Activated gamma-delta T cell (primary cell): ENCODE data around the gene ZNF335.
"Not testable (repeated sequence)": the region's sequence is repeated elsewhere in the genome, so short reads cannot be mapped to it uniquely, and the experiment has no call there.

Experiments
- DNase-seq: peaks from one replicate; lab custom pipeline; 2025; lab: John Stamatoyannopoulos, UW

ZNF335 gene

DNA sequence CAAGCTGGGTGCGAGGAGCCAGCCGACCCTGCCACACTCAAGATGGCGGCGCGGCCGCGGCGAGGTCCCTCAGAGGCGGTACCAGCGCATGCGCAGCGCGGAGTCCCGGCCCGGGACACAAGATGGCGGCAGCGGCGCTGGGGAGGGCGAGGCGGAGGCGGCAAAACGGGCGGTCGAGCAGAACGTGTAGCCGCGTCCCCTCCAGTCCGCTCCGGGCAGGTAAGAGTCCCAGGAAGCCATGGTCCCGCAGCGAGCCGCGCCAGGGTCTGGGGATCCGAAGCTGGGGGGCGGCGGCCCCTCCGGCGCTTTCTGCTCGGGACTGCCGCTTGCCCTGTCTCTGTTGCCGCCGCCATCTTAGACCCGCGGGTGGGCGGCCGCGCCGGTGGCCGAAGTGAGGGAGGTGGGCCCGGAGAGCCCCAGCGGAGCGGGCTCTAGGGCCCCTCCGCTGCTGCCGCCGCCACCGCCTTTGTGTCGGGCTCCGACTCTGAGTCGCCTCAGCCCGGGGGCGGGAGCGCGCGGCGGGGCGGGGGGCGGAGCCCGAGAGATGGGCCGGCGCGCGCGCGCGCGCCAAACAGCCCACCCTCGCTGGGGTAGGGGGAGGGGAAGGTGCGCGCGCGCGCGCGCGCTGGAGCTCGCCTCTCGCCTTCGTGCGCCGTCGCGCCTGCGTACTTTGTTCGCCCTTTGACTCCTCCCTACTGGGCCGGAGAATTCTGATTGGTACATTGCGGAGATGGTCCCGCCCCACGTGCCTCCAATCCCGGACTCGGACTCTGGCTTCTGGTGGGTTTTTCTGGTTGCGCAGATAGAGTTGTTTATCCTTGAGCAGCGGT, 37.2 kb downstream of the ZNF335 start, which contains the start of gene PCIF1:
Gene PCIF1, plus strand, starts transcription at position 98 of the 830 bp plus-strand sequence. CDS start 4,317 bp downstream, outside the sequence.
- peak; percentile 95 for DNase-seq

DNA sequence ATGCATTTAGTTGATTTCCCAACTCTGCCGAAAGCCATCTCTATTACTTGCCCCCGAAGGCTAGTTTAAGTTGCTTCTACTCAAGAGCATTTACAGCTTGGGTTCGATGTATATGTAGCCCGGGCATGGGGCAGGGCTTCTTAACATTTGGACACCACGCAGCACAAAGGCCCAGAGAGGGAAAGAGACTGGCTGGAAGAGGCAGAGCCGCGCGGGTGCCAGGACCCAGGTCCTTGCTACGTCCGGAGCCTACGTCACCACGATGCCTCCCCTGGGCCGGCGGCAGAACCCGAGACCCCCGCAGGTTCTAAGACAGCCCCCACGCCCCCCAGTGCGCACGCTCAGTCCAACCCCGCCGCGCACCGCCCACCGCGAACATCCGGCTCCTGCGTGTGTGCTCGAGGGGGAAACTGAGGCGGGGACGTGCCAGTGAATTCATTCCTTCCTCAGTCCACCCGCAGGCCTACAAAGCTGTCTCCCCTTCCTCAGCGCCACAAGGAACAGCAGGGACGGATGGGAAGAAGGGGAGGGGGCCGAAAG, 37.9 kb downstream of the ZNF335 start:
- peak; percentile 55 for DNase-seq

DNA sequence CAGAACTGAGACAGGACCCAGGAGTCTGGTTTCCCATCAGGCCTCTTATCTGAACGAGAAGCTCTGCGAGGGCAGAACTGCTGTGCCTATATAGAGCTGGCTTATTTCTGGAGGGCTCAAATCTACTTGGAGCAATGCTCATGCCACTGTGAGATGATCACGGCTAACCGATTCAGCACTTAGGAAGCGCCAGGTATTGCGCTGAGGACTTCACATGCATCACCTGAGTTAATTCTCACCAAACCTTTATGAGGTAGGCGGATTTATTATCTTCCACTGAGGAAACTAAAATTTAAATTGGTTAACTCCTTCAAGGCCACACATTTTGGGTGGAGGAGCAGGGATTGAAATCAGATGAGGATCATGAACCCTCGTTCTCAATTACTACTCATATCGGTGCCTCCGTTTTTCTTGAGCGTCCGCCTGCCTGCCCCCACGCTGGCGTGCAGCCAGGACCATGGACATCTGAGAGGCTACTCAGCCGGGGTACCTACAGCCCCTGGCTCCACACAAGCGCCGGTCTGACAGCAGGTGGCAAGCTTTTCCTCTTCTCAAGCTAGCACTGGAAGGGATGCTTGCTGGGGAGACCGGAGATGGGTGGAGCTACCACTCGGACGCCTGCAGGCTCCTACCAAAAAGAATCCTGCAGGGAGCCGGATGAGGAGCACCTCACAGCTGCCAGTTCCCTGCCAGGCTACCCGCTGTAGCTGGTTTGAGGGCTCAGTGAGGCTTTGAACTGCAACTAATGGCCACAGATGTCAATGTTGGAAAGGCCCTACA, 38.5 kb downstream of the ZNF335 start:
- DNase-seq = no peak

DNA sequence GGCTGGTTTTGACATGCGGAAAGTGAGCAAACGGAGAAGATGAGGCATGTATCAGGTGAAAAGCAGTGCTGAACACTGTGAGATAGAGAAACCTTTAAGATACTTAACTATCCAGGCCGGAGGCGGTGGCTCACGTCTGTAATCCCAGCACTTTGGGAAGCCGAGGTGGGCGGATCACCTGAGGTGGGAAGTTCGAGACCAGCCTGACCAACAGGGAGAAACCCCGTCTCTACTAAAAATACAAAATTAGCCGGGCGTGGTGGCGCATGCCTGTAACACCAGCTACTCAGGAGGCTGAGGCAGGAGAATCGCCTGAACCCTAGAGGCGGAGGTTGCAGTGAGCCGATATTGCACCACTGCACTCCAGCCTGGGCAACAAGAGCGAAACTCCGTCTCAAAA, 40.3 kb downstream of the ZNF335 start:
- DNase-seq = not testable (repeated sequence)

DNA sequence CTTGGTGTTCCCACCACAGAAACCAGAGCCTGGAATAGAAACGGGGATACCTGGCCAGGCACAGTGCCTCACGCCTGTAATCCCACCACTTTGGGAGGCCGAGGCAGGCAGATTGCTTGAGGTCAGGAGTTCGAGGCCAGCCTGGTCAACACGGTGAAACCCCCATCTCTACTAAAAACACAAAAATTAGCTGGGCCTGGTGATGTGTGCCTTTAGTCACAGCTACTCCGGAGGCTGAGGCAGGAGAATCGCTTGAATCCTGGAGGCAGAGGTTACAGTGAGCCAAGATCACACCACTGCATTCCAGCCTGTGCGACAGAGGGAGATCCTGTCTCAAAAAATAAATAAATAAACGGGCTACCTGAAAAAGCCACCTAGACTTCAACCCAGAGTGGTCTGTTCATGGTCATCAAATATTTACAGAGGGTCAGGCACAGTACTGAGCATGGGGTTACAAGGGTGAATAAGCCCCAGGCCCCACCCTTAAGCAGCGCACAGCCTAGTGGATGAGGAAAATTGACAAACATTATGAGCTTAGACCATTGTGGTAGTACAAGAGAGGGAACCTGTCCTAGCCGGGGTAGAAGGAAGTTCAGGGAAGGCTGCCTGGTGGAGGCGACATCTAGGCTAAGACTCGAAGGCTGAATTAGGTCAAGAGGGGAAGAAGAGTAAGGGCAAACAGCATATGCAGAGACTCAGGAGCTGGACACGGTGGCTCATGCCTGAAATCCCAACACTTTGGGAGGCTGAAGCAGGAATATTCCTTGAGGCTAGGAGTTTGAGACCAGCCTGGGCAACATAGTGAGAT, 44.7 kb downstream of the ZNF335 start:
- DNase-seq = no peak

DNA sequence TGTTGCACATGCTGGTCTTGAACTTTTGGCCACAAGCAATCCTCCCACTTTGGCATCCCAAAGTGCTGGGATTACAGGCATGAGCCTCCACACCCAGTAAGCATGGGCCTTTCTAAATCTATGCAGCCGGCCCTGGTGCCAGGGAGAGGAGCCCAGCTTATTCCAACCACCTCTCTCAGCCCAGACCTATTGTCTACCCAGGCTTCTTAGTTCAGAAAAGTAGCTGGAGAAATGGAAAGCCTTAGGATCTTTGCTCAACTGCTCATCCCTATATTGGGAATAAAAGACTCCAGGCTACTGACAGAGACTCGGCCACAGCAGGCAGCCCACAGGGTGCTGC, 45.3 kb downstream of the ZNF335 start:
- DNase-seq = no peak

DNA sequence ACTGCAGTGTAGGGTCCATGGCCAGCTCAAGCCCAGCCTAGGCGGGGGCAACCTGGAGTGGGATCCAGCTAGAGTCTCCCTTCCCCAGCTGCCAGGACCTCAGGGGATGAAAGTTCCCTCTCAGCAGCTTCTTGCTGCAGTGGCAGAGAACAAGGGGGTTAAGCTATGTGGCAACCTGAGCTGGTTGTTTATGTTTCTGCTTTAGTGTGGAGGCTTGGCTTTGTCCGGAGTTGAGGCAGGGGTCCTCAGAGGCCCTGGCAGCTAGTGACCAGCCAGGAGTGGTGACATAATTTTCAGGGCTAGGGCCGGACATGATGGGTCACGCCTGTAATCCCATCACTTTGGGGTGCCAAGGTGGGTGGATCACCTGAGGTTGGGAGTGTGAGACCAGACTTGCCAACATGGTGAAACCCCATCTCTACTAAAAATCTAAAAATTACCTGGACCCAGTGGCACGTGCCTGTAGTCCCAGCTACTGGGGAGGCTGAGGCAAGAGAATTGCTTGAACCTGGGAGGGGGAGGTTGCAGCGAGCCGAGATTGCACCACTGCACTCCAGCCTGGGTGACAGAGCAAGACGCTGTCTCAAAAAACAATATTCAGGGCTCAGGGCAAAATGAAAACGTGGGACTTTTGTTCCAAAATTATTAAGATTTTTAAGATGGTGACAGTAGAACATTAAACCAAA, 46.0 kb downstream of the ZNF335 start:
- no peak for DNase-seq

DNA sequence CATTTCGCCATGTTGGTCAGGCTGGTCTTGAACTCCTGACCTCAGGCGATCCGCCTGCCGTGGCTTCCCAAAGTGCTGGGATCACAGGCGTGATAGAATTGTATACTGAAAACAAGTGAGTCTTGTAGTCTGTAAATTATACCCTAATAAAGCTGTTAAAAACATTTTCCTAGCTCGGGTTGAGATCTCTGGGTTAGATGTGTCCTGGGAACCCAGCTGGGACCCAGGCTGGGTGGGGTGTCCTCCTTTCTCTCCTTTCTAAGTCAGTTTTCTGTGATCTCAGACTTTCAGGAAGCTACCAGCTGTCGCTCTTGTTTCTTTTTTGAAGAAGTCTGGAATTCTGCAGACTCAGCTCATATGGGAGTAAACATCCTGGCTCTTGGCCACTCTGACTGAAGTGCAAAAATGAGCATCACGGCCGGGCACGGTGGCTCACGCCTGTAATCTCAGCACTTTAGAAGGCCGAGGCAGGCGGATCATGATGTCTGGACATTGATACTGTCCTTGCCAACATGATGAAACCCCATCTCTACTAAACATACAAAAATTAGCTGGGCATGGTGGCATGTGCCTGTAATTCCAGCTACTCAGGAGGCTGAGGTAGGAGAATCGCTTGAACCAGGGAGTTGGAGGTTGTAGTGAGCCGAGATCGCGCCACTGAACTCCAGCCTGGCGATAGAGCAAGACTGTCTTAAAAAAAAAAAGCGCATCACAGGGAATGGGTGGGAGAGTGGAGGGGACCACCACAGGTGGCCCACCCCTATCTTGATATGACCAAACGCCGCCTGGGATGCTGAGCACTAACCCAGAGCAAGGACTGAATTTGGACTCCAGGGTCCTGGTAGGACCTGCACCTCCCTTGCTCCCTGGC, 47.4 kb downstream of the ZNF335 start:
- no peak for DNase-seq

DNA sequence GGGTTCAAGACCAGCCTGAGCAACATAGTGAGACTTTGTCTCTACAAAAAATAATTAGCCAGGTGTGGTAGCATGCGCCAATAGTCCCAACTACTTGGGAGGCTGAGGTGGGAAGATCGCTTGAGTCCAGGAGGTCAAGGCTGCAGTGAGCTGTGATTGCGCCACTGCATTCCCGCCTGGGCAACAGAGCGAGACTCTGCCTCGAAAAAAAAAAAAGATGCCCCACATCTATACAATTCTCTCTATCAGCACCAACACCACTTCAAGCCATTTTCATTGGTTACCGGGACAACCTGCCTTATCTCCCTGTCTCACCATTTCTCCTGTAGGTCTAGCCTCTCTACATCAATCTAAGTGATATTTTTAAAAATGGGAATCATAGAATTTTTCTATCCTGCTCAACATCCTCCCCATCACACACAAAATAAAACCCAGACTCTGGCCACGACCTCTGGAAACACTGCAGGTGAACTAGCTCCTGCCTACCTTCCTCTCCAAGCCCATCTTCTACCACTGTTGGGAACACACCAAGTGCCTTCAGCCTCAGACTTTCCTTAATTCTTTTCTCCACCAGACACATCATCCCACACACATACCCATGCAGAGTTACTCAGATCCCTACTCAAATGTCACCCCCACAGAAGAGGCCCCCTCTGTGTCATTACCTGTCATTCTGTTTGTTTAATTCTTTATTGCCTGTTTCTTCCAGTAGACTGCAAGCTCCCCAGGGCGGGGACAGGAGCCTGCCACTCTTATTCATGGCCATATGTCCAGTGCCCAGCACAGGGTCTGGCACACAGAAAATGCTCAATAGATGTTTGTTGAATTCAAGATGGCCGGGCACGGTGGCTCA, 50.4 kb downstream of the ZNF335 start:
- DNase-seq = no peak

DNA sequence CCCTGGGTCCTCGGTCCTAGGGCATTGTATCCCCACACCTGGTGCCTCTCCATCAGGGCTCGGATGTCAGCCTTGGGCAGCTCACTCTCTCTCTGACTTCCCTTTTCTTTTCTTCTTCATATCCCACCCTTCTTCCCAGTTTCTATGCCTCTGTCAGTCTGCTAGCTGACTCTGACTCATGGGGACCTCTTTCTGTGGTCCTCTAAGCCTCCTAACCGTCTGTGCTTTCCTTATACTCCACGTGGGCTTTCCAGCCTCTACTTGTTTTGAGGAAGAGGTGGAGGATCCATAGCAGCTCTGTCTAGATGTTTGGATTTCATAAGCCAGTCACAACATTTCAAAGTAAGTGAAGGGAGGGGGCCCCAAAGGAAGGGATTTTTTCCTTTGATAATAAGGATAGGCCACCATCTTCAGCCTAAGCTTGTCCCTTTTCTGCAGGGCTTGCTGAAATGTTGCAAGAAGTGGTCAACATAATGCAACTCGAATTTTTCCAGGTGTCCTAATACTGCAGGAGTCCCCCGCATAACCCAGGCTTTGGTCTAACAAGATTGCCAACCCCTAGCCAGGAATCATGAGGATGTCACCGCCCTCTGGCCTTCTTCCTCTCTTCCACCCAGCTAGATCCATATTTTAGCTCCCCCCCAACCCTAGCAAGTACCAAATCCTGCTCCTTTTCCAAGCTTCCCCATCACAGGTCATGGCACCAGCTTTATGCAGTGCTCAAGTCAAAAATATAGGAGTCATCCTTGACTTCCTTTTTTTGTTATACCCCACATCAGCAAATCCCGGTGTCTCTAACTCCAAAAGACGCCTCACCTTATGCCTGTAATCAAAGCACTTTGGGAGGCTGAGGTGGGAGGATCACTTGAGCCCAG, 51.3 kb downstream of the ZNF335 start:
- no peak for DNase-seq

DNA sequence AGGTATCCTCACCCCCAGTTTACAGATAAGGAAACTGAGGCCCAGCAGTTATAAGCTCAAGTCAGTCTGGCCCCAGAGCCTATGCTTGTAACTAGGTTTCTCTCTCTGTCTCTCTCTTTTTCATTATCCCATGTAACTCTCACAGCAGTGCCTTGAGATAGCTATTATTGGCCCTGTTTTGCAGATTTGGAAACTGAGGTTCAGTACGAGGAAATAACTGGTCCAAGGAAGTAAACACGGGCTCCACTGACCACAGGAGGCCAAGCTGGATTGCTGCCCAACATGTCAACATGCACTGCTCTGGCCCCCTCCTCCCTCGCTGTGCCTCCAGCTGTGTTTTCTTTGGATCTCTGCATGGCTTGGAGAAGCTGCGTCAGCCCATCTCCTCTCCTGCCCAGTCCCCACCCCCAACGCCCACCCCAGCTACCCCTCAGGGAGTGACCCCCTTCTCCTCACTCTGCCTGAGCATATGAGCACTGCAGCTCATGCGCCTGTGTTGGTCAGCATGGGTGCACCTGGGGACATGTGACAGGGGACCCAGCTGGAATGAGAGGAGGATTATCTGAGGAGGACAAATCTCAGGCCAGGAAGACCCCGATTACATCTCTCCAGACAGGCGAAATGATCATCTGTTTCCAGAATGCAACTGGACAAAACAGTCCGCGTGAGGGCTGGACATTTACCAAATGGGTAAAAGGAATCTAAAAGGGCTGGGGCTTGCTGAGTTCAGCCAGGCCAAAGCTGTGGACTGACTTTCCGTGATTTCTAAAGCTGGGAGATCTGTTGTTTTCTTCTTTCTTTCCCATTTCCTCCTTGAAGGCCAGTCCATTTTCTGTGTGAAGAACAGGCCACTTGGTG, 52.2 kb downstream of the ZNF335 start:
- DNase-seq = no peak

DNA sequence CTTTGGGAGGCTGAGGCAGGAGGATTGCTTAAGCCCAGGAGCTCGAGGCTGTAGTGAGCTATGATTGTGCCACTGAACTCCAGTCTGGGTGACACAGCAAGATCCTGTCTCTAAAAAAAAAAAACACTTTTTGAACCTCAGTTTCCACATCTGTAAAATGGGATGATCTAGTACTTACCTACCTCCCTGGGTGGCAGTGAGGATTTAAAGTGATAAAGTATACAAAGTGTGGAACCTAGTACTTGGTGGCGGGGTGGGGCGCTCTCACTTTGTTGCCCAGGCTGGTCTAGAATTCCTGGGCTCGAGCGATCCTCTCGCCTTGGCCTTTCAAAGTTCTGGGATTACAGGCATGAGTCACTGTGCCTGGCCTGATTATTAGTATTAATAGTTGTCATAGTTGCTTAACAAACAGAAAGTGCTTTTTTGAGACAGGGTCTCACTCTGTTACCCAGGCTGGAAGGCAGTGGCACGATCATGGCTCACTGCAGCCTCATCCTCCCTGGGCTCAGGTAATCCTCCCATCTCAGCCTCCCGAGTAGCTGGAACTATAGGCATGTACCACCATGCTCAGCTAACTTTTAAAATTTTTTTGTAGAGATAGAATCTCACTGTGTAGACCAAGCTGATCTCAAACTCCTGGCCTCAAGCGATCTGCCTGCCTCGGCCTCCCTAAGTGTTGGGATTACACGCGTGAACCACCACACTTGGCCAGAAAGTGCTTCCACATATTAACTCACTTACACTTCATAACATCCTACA, 53.0 kb downstream of the ZNF335 start:
- DNase-seq = no peak

DNA sequence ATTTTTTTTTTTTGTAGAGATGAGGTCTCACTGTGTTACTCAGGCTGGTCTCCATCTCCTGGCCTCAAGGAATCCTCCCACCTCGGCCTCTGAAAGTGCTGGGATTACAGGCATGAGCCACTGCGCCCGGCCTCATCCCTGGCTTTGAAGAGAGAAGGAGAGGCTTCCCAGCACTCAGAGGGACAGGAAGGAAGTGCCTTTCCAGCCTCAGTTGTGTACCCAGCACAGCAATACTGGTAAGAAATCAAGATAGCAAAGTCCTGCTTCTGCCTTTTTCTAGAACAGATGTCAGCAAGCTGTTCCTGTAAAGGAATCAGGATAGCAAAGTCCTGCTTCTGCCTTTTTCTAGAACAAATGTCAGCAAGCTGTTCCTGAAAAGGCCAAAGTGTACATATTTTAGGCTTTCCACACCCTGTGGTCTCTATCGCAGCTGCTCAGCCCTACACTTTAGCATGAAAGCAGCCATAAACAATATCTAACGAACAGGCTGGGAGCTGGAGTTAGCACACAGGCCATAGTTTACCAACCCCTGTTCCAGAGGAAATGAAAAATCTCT, 53.7 kb downstream of the ZNF335 start:
- no peak for DNase-seq

DNA sequence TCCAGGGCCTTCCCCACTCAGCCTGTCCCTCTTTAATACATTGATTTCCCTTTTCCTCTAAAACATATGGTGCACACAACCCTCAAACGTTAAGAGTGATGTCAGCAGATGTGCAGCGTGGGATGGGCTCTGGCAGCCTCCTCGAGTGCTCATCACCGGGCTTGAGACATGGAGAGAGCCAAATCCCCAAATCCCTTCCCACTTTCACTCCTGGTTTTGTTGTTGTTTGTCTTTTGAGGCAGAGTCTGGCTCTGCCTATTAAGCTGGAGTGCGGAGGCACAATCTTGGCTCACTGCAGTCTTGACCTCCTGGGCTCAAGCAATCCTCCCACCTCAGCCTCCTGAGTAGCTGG, 54.2 kb downstream of the ZNF335 start:
- no peak for DNase-seq

DNA sequence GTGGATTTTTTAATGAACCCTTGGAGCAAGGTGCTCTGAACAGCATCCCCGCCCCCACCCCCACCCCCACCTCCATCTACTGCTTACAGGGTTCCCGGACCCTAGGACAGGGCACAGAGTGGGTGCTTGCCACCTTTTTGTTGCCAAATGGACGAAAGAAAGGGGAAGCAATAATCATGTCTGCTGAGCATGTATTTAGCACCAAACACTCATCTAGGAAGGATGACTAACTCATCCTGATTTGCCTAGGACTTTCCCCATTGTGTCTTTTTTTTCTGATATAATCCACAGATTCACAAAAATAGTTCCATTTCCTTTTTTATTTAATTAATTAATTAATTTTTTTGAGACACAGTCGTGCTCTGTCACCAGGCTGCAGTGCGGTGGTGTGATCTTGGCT, 58.9 kb downstream of the ZNF335 start:
- DNase-seq = no peak

DNA sequence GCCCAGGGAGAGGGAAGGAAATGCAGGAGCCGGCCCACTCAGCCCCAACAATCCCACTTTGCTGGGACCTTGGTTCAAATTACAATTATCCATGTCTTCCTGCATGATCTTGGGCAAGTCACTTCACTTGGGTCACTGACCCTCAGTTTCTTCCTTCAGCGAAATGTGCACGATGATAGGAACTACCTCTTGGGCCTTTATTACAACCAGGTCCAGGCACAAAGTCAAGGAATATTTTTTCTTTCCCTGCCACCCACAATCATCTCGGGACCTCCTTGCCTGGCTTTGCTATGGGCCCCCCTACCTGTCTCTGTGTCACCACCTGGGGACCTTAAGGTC, 59.7 kb downstream of the ZNF335 start:
- no peak for DNase-seq
